OCI-LY1 (cell line): ENCODE results near the gene IL20RA.
A peak's percentile ranks its signal among the peaks of the same experiment; 100 is the strongest.
"Not testable (repeated sequence)": the region's sequence is repeated elsewhere in the genome, so short reads cannot be mapped to it uniquely, and the experiment has no call there.

ENCODE experiments used
- H2AFZ ChIP-seq: fragments of 200-600 bp; sonication (generic), shearing (Covaris generic); 2 replicates; pipeline ENCODE4 v1.6.0; 2014; ENCODE audit warnings: antibody characterized with exemption, mild to moderate bottlenecking, low read length
- H3F3A ChIP-seq: fragments of 200-600 bp; sonication (generic), shearing (Covaris generic); 2 replicates; pipeline ENCODE4 v1.6.0; 2014; ENCODE audit warnings: mild to moderate bottlenecking, antibody characterized with exemption, low read length, moderate library complexity; ENCODE audit not compliant: insufficient read depth
- H3K27ac ChIP-seq: fragments of 200-600 bp; sonication (generic); 2 replicates; pipeline ENCODE4 v1.5.1; 2014; ENCODE audit warnings: low read length, mixed run types, mild to moderate bottlenecking, low read depth; ENCODE audit not compliant: poor library complexity, severe bottlenecking
- H3K27me3 ChIP-seq: fragments of 200-600 bp; sonication (generic); 2 replicates; pipeline ENCODE4 v1.6.0; 2014; ENCODE audit warnings: antibody characterized with exemption, mild to moderate bottlenecking, low read length, moderate library complexity; ENCODE audit not compliant: insufficient read depth
- H3K36me3 ChIP-seq: fragments of 200-600 bp; sonication (generic); 2 replicates; pipeline ENCODE4 v1.6.1; 2014; ENCODE audit warnings: mild to moderate bottlenecking, antibody characterized with exemption, low read length, moderate library complexity, mixed read lengths; ENCODE audit not compliant: insufficient read depth
- H3K4me1 ChIP-seq: fragments of 200-600 bp; sonication (generic); 2 replicates; pipeline ENCODE4 v1.5.1; 2014; ENCODE audit warnings: mild to moderate bottlenecking, low read length, moderate library complexity; ENCODE audit not compliant: insufficient read depth, severe bottlenecking
- H3K4me2 ChIP-seq: fragments of 200-600 bp; sonication (generic), shearing (Covaris generic); 2 replicates; pipeline ENCODE4 v1.6.1; 2014; ENCODE audit warnings: low read length
- H3K4me3 ChIP-seq: fragments of 200-600 bp; sonication (generic); 2 replicates; pipeline ENCODE4 v1.5.1; 2014; ENCODE audit warnings: low read length, low read depth, mild to moderate bottlenecking, mixed read lengths; ENCODE audit not compliant: poor library complexity, severe bottlenecking
- H3K79me2 ChIP-seq: fragments of 200-600 bp; shearing (Covaris generic); 2 replicates; pipeline ENCODE4 v1.6.1; 2016; ENCODE audit warnings: mixed run types, low read length, mixed read lengths; ENCODE audit not compliant: insufficient read depth
- H3K9ac ChIP-seq: fragments of 200-600 bp; sonication (generic), shearing (Covaris generic); 2 replicates; pipeline ENCODE4 v1.6.1; 2014; ENCODE audit warnings: mild to moderate bottlenecking, low read length, mixed read lengths
- H3K9me2 ChIP-seq: fragments of 200-600 bp; sonication (generic), shearing (Covaris generic); 2 replicates; pipeline ENCODE4 v1.6.1; 2014; ENCODE audit warnings: low read depth, mild to moderate bottlenecking, low read length, mixed read lengths
- H3K9me3 ChIP-seq: fragments of 200-600 bp; shearing (Covaris generic); 2 replicates; pipeline ENCODE4 v1.6.1; 2014; ENCODE audit warnings: low read length, mixed read lengths
- H4K20me1 ChIP-seq: fragments of 200-600 bp; sonication (generic), shearing (Covaris generic); 2 replicates; pipeline ENCODE4 v1.6.0; 2016; ENCODE audit warnings: mild to moderate bottlenecking, low read length; ENCODE audit not compliant: insufficient read depth
- EZH2 ChIP-seq: fragments of 200-600 bp; sonication (generic), shearing (Covaris generic); IDR thresholded peaks from 2 replicates; pipeline ENCODE4 v1.8.0; 2017; ENCODE audit warnings: borderline replicate concordance, mixed run types, mild to moderate bottlenecking, antibody characterized with exemption, low read length, moderate library complexity, mixed read lengths
- TF ChIP-seq, protein P1 (sequence below): fragments of 200-600 bp; sonication (generic), shearing (Covaris generic); IDR thresholded peaks from 2 replicates; pipeline ENCODE4 v1.5.1; 2017; ENCODE audit warnings: mild to moderate bottlenecking, antibody characterized with exemption, low read length, moderate library complexity, mixed read lengths

IL20RA gene

DNA sequence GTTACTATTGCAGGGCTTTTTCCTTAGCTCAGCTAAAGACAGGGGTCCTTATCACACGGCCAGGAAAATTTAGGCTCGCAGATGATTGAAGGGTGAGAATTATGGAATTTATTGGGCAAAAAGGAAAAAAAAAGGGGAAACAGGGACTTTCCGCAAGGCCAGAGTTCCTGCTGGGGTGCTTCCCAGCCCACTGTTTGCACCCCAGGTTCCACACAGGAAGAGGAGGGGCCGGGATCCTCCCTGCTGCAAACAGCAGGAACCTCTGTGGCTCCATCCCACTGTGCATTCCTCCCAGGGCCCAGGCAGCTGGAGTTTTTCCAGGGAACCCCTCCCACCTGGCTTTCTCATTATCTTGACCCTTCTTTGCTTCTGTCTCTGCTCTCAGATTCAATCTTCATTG lies 35.9 kb upstream of the IL20RA start:
- no peaks in the 10 kb centered on the region for H3K9me3 ChIP-seq
- H2AFZ ChIP-seq = no peak overlapping the region
- no peaks in the 10 kb centered on the region for H3K79me2 ChIP-seq
- H3K4me2 ChIP-seq = no peak overlapping the region
- no peaks in the 10 kb centered on the region for H3K4me1 ChIP-seq
- no peak for TF ChIP-seq EZH2
- TF ChIP-seq, protein P1, sequence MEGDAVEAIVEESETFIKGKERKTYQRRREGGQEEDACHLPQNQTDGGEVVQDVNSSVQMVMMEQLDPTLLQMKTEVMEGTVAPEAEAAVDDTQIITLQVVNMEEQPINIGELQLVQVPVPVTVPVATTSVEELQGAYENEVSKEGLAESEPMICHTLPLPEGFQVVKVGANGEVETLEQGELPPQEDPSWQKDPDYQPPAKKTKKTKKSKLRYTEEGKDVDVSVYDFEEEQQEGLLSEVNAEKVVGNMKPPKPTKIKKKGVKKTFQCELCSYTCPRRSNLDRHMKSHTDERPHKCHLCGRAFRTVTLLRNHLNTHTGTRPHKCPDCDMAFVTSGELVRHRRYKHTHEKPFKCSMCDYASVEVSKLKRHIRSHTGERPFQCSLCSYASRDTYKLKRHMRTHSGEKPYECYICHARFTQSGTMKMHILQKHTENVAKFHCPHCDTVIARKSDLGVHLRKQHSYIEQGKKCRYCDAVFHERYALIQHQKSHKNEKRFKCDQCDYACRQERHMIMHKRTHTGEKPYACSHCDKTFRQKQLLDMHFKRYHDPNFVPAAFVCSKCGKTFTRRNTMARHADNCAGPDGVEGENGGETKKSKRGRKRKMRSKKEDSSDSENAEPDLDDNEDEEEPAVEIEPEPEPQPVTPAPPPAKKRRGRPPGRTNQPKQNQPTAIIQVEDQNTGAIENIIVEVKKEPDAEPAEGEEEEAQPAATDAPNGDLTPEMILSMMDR = no peak
- H3F3A ChIP-seq = no peaks in the 10 kb centered on the region
- no peaks in the 10 kb centered on the region for H3K36me3 ChIP-seq
- no peaks in the 10 kb centered on the region for H3K27me3 ChIP-seq
- no peaks in the 10 kb centered on the region for H4K20me1 ChIP-seq
- H3K9me2 ChIP-seq = no peaks in the 10 kb centered on the region
- H3K9ac ChIP-seq = no peak overlapping the region
- no peak overlapping the region for H3K27ac ChIP-seq
- no peak overlapping the region for H3K4me3 ChIP-seq

GRCh38 chr6:137076277-137077068 lies 31.7 kb upstream of the IL20RA start:
- no peak overlapping the region for H2AFZ ChIP-seq

DNA sequence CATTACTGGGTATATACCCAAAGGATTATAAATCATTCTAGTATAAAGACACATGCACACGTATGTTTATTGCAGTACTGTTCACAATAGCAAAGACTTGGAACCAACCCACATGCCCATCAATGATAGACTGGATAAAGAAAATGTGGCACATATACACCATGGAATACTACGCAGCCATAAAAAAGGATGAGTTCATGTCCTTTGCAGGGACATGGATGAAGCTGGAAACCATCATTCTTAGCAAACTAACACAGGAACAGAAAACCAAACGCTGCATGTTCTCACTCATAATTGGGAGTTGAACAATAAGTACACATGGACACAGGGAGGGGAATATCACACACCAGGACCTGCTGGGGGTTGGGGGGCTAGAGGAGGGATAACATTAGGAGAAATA lies 31.0 kb upstream of the IL20RA start:
- H3K36me3 ChIP-seq, H3K9me2 ChIP-seq, H3K4me1 ChIP-seq, H4K20me1 ChIP-seq, H3K4me3 ChIP-seq, H3K27me3 ChIP-seq, H3K4me2 ChIP-seq, H3K9ac ChIP-seq, H3K27ac ChIP-seq, H3K9me3 ChIP-seq, H3K79me2 ChIP-seq, H2AFZ ChIP-seq, H3F3A ChIP-seq: not testable (repeated sequence)

More at GRCh38 chr6:137076277-137077068, 31.7 kb upstream of the IL20RA start:
- Histone ChIP-seq H3K79me2 (no peaks in the 10 kb centered on the region), H3K9me2 (no peaks in the 10 kb centered on the region), H4K20me1 (no peaks in the 10 kb centered on the region), H3K4me2 (no peak overlapping the region), H3F3A (no peaks in the 10 kb centered on the region), H3K36me3 (no peaks in the 10 kb centered on the region), H3K27me3 (no peaks in the 10 kb centered on the region), H3K4me3 (no peak overlapping the region), H3K9ac (no peak overlapping the region), H3K27ac (no peak overlapping the region), H3K4me1 (no peaks in the 10 kb centered on the region), H3K9me3 (no peaks in the 10 kb centered on the region)
- no peak for TF ChIP-seq EZH2
- TF ChIP-seq, protein P1 = peak; percentile 85

DNA sequence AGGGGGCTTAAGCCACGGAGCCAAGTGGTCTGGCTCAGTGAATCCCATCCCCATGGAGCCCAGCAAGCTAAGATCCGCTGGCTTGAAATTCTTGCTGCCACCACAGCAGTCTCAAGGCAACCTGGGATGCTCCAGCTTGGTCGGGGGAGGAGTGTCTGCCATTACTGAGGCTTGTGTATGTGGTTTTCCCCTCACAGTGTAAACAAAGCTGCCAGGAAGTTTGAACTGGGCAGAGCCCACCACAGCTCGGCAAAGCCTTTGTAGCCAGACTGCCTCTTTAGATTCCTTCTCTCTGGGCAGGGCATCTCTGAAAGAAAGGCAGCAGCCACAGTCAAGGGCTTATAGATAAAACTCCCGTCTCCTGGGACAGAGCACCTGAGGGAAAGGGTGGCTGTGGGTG lies 25.5 kb upstream of the IL20RA start:
- no peak overlapping the region for H3K4me3 ChIP-seq
- H3K4me1 ChIP-seq = no peaks in the 10 kb centered on the region
- no peaks in the 10 kb centered on the region for H3K36me3 ChIP-seq
- H3F3A ChIP-seq = no peaks in the 10 kb centered on the region
- no peaks in the 10 kb centered on the region for H4K20me1 ChIP-seq
- TF ChIP-seq, protein P1 = no peak
- no peak for TF ChIP-seq EZH2
- no peaks in the 10 kb centered on the region for H3K79me2 ChIP-seq
- H3K27ac ChIP-seq = no peak overlapping the region
- no peak overlapping the region for H3K4me2 ChIP-seq
- no peaks in the 10 kb centered on the region for H3K9me3 ChIP-seq
- no peak overlapping the region for H3K9ac ChIP-seq
- no peaks in the 10 kb centered on the region for H3K27me3 ChIP-seq
- H3K9me2 ChIP-seq = no peaks in the 10 kb centered on the region
- no peak overlapping the region for H2AFZ ChIP-seq
